Suppressor macrophage treated with lipopolysaccharide for 1 hour (primary cell): ENCODE data around the gene PATJ.

Experiments used
- DNase-seq, 3 donors: peaks; one replicate each; pipeline ENCODE4 v3.0.0-alpha.2; 2020 to 2022

The PATJ gene

DNA sequence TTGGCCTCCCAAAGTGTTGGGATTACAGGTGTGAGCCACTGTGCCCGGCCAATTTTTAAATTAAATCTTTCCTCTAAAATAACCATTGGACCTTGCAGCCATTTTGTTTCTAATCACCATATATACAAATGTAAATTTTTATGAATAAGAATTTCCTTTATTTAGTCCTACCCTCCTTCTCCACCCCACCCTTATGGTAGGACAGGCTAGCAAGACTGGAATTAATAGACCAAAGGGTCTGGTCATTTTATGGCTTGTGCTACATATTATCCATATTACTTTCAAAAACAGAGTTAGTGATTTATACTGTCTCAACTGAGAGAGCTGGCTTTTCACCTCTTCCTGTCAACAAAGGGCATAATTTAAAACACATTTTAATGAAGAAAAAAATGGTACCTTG, 478.9 kb downstream of the PATJ start:
- DNase-seq: no peak

DNA sequence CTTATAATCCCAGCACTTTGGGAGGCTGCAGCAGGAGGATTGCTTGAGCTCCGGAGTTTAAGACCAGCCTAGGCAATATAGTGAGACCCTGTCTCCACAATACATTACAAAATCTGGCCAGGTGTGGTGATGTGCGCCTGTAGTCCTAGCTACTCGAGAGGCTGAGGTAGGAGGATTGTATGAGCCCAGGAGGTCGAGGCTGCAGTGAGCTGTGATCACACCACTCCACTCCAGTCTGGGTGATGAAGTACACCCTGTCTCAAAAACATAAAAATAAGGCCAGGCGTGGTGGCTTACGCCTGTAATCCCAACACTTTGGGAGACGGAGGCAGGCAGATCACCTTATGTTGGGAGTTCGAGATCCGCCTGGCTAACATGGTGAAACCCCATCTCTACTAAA, 480.0 kb downstream of the PATJ start:
- DNase-seq: no peak

DNA sequence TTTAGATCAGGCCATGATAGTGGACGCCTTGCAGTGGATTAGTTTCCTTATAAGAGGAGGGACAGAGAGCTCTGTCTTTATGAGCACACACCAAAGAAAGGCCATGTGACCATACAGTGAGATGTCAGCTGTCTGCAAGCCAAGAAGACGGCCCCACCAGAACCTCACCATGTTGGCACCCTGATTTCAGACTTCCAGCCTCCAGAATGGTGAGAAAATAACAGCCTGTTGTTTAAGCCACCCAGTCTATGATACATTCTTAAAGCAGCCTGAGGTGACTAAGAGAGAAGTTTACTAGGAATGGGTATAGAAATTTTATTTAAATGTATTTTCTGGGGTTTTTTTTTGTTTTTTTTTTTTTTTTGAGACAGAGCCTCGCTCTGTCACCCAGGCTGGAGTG, 481.9 kb downstream of the PATJ start:
- DNase-seq: no peak

DNA sequence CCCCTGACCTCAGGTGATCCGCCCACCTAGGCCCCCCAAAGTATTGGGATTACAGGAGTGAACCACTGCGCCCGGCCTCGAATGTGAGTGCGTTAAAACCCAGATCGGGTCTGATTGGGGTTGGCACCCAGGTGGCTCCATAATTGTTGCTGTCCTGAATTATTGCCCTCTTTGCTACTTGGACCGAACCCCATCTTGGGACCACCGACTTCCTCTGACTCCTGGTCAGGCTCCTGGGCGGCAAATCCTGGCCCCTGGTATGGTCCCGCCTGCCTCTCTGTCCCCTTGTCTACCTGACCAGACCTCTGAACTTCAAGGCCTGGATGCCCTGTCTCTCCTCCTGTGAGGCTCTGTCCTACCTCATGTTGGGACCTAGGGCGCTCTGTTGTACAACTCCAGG, 485.2 kb downstream of the PATJ start:
- no peak for DNase-seq
